GM19452 (cell line): ENCODE results near the gene SKI.
"Not testable (repeated sequence)": the region's sequence is repeated elsewhere in the genome, so short reads cannot be mapped to it uniquely, and the experiment has no call there.

Experiments
- ATAC-seq: cut with Tn5 transposase; IDR thresholded peaks from one replicate; pipeline ENCODE4 v1.9.1; 2021; ENCODE audit not compliant: unreplicated experiment

The SKI gene

DNA sequence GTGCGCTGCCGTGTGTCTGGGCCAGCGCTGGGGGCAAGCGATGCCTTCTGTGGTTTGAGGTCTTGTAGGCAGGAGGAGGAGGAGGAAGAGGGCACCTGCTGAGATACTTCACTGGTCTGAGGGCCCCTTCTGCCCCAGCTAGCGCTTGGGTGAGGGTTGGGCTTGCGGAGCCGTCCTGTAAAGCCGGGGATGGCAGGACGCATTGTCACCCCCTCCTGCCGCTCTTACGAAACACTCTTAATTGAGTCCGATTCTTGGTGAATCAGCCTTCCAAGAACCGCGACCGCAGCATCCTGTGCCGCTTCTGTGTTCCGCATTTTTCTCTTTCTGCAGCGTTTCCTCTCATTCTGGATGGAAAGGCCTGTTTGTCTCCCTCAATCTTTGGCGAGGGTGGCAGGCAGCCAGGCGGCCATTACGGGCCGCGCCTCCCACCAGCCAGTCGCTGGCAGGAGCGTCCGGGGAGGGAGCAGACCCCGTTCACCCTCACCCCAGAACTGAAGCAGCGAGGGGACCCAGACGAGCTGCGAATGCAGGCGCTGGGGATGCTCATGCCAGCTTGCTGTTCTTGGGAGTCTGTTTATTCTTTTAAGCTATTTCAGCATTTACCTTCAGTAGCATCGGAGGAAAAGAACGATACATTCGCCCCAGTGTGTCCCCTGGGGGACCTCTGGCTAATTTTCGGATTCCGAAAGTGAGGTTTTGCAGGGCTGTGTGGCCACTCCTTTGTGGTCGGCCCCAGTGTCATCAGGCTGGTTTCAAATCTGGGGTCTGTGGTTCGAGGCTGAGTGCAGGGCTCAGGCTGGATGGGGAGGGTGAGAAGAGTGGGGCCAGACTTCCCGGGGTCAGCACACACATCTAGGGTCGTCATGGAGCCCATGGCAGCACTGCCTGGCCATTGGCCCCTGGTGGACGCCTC lies 62.7 kb downstream of the SKI start:
- peak; percentile 57 for ATAC-seq

- no peak for ATAC-seq
These were observed 63.5 kb downstream of the SKI start for GRCh38 chr1:2291577-2291976.

DNA sequence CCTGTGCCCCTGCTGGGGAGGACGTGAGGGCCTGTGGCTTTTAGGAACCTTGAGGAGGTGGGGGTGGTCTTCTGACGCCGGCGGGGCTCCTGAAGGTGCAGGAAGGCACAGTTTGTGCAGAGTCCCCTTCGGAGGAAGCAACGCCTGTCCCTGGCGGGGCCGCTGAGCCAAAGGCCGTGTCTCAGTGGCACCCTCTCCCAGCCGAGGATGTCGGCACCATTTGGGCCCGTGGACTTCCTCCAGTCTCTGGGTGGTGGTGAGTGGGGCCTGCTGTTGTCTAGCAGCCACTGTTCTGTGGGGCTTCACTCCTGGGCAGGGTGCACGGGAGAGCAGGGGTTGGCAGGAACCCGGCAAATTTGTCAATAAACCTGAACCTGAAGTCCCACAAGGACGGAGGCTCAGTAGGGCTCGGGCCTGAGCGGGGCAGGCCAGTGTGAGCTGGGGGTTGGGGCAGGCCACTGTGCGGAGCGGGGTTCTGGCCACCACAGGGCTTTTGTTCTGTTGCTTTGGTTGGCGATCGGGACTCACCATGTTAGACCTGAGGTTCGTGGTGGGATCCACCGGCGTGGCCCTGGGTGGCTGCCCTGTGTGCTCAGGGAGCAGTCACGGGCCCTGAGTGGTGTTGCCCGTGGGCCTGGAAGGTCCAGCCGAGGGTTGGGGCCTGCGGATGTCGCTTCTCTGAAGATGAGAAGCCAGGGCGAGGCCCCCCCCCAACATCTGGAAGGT lies 64.8 kb downstream of the SKI start:
- no peak for ATAC-seq

GRCh38 chr1:2294033-2294724 lies 66.1 kb downstream of the SKI start:
- ATAC-seq, result no peak

DNA sequence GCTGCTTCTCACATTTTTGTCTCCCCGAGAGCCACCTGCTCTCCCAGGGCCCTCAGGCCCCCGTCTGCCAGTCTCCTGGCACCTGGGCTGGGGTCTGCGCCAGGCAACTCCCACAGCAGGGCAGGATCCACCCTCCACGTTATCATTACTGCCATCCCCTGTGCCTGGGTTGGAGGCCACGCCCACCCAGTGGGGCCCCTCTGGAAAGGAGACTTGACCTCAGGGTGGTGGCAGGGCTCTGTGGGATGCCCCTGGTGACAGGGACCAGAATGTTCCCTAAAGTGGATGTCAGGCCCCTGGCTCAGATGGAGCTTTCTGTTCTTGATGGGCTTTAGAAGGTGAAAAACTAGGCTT lies 66.6 kb downstream of the SKI start:
- ATAC-seq, result no peak

- ATAC-seq, result no peak
These were observed 67.4 kb downstream of the SKI start for GRCh38 chr1:2295526-2295925.

DNA sequence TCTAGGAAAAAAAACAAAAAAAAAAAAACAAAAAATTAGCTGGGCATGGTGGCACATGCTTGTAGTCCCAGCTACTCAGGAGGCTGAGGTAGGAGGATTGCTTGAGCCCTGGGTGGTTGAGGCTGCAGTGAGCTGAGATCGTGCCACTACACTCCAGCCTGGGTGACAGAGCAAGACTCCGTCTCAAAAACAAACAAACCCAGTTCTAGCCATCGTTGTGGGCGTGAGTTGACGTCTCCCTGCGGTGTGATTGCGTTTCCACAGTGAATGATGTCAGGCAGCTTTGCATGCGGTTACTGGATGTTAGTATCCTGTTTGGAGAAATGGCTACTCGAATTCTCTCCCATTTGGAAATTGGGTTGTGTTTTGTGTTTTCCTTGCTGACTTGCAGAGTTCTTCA lies 68.1 kb downstream of the SKI start:
- ATAC-seq, result not testable (repeated sequence)

- ATAC-seq, result no peak
These were observed 68.5 kb downstream of the SKI start for GRCh38 chr1:2296614-2297013.

DNA sequence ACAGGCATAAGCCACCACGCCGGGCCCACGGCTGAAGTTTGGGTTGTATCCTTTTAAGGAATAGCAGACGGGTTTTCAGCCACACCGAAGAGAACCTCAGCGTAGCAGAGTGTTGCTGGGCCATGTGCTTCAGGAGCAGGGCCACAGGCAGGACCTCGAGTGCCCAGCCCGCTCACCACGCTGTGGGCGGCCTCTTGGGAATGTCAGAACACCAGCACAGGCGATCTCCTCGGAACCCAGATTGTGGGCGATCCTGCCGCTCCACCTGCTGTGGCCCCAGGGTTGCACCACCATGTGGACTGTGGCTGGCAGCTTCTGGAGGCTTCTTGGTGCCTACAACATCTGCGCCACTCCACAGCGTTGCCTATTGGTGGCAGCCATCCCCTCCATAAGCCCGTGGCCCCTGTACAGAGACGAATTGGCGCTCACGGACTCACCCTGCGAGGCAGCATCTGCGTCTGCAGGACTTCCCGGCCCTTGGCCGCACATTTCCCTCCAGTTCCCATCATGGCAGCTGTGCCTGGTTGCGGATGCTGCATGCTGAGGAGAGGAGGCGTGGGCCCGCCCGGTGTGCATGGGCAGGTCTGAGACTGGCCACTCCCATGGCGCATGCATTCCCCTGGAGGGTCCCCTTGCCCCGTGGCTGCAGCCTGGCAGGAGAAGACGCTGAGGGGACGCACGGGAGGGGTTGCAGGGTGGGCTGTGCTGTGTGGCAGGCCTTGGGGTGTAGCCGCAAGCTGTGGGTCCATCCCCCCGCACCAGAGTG lies 69.3 kb downstream of the SKI start:
- no peak for ATAC-seq

- no peak for ATAC-seq
These were observed 70.6 kb downstream of the SKI start for GRCh38 chr1:2298685-2299084.

GRCh38 chr1:2299131-2299627 lies 71.1 kb downstream of the SKI start:
- no peak for ATAC-seq

DNA sequence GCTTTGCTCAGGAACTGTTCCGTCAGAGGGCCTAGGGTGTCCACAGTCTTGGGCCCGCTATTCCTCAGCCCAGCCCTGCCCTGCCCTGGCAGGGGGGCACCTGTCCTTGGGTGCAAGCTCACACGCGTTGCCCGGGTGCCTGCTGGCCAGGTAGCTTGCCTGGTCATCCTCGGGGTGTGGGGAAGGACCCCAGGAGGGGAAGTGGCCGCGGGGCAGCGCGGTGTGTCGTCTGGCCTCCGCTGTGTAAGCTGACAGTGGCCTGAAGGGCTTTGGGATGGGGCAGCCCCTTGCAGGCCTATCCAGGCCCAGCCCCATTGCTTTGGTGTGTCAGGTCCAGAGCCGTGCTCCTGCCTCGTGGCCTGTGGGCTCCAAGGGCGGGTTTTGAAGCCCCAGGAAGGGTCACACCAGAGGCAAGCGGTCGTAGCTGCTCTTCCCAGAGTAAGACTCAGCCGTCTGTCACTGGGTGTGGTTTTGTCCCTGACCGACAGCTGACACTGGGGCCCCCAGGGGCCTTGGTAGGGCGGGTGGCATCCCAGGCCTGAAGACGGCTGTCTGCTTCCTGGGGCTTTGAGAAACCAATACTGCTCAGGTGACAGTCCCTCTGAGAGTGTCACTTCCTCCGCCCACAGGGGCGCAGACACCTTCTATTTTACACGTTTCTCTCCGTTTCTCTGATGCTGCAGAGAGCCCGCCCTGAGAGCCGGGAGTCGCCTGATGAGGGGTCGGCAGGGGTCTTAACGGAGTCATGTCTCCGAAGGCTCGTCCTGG lies 72.1 kb downstream of the SKI start:
- peak; percentile 77 for ATAC-seq

- ATAC-seq, result peak; percentile 58
These were observed 72.9 kb downstream of the SKI start for GRCh38 chr1:2300851-2301606.

DNA sequence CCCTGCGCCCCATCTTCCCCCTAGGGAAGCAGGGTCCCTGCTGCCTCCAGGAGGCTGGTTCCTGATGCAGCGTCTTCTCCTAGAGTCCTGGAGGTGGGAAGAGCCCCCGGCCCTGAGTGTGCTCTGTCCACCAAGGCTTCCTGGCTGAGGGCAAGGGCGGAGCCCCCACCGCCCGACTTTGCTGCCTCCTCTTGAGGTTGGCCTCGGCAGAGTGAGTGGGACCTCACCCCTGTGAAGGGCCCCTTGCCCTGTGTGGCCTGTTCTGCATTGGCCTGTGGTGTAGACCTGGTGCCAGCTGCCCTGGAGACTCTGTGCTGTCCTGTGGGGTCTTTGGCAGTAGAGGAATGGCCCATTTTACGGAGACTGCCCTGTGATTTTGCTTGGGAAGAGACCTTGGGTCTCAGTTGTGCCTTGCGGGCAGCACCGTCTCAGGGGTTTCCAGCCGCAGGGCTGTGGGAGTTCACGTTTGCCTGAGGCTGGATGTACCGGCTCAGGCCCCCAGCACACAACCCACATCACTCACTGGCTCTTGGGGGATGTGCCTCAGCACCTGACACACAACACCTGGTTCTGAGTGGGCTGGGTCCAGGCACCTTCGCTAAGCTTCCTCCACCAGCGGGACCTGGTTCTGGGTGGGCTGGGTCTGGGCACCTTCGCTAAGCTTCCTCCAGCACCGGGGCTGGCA lies 73.6 kb downstream of the SKI start:
- no peak for ATAC-seq

DNA sequence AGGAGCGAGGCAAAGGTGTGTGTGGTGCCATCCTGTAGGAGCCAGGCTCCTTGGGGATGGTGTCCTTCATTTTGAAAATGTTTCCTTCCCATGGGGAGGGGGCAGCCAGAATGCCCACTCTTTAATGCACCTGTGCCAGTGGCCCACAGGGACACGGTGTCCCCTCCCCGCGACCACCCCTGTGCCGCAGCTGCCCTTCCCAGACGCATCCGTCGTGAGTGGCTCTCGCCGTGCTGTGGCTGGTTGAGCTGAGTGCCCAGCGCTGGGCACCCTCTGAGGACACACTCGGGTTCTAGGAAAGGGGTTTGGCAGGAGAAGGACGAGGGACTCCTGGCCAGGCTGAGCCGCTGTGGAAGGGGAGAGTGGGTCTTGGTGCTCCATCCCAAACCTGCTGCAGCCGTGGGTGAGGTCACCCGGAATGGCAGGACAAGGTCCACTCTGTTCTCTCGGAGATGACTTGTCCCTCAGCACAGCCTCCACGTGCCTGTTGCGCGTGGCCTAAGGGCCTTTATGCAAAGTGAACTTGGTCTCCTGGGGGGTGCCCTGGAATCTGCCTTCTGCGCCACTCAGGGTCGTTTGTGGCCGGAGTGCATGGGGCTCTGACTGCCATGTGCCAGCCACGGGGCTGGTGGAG lies 74.3 kb downstream of the SKI start:
- no peak for ATAC-seq

DNA sequence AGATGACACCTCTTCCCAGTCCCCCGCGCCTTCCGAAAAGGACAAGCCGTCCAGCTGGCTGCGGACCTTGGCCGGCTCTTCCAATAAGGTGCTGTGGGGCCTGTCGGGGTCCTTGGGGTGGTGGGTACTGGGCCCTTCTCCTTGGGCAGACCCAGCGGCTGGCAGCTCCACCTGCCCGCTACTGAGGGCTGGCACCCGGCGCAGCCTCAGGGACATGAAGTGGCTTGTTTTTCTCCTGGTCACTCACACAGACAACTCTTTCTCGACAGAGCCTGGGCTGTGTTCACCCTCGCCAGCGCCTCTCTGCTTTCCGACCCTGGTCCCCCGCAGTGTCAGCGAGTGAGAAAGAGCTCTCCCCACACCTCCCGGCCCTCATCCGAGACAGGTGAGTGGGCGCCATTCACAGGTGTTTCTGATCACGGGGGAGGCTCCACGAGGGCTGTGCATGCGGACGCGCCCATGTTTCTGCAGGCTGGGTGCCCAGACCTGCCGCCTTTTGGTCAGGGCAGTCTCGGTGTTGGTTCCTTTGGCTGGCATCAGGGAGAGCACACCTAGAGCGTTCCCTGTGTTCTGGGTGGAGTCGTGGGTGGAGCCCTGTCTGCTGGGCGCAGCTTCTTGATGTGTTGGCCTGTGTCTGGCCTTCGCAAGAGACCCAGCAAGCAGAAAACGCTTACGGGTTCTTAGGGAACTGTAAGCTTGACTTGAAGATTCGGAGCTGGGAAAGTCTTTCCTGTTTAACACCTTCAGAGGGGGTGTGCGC lies 75.1 kb downstream of the SKI start:
- ATAC-seq, result no peak

- no peak for ATAC-seq
These were observed 75.7 kb downstream of the SKI start for GRCh38 chr1:2303781-2304180.

GRCh38 chr1:2304282-2304681 lies 76.2 kb downstream of the SKI start:
- no peak for ATAC-seq
